OCI-LY7 (cell line): ENCODE data around the gene NTRK1. TPM values are rescaled to one million over a fixed set of nuclear protein-coding genes. Genes with fewer than 3 reads are reported as not detected.

Experiments used
- BruUV-seq: library from RNA; stranded (reverse); fragments of 400-500 nt; replicated peaks from 2 replicates; lab custom pipeline; 2021; lab: Mats Ljungman, UMichigan
- CTCF ChIA-PET: fragments of 300-600 bp; sonication (Branson Sonifier 250); formaldehyde crosslinking; loops from one replicate; lab custom pipeline; 2022; ENCODE audit warnings: antibody characterized with exemption; ENCODE audit not compliant: unreplicated experiment; lab: Charles Lee
- POLR2A ChIA-PET: fragments of 300-600 bp; sonication (Branson Sonifier 250); formaldehyde crosslinking; loops from one replicate; lab custom pipeline; 2022; ENCODE audit warnings: antibody characterized with exemption; lab: Charles Lee
- DNase-seq: peaks from one replicate; pipeline ENCODE4 v3.0.0-alpha.2; 2015; ENCODE audit warnings: low spot score
- H2AFZ ChIP-seq: fragments of 200-600 bp; sonication (generic), shearing (Covaris generic); 2 replicates; pipeline ENCODE4 v1.6.1; 2014; ENCODE audit warnings: mild to moderate bottlenecking, antibody characterized with exemption, low read length, moderate library complexity
- H3K27ac ChIP-seq: fragments of 200-600 bp; sonication (generic); 2 replicates; pipeline ENCODE4 v1.5.1; 2014; ENCODE audit warnings: mixed run types, low read depth, mild to moderate bottlenecking, moderate library complexity, low read length, inconsistent platforms; ENCODE audit not compliant: poor library complexity, severe bottlenecking
- H3K36me3 ChIP-seq: fragments of 200-600 bp; sonication (generic); 2 replicates; pipeline ENCODE4 v1.6.1; 2014; ENCODE audit warnings: mild to moderate bottlenecking, antibody characterized with exemption, low read length, moderate library complexity, mixed read lengths; ENCODE audit not compliant: insufficient read depth
- H3K4me1 ChIP-seq: fragments of 200-600 bp; sonication (generic); 2 replicates; pipeline ENCODE4 v1.5.1; 2014; ENCODE audit warnings: mild to moderate bottlenecking, low read length; ENCODE audit not compliant: insufficient read depth, poor library complexity, severe bottlenecking
- H3K4me2 ChIP-seq: fragments of 200-600 bp; sonication (generic); 2 replicates; pipeline ENCODE4 v1.6.1; 2014; ENCODE audit warnings: mild to moderate bottlenecking, low read length
- H3K4me3 ChIP-seq: fragments of 200-600 bp; sonication (generic); 2 replicates; pipeline ENCODE4 v1.5.1; 2014; ENCODE audit warnings: mild to moderate bottlenecking, low read depth, low read length; ENCODE audit not compliant: poor library complexity, severe bottlenecking
- H3K79me2 ChIP-seq: fragments of 200-600 bp; sonication (generic); 2 replicates; pipeline ENCODE4 v1.6.1; 2016; ENCODE audit warnings: low read depth, mild to moderate bottlenecking, low read length, moderate library complexity, mixed read lengths; ENCODE audit not compliant: insufficient read depth
- H3K9me2 ChIP-seq: fragments of 200-600 bp; sonication (generic); 2 replicates; pipeline ENCODE4 v1.6.1; 2016; ENCODE audit warnings: mild to moderate bottlenecking, low read length, mixed read lengths; ENCODE audit not compliant: insufficient read depth
- H3K9me3 ChIP-seq: fragments of 200-600 bp; sonication (generic); 2 replicates; pipeline ENCODE4 v1.6.1; 2014; ENCODE audit warnings: mild to moderate bottlenecking, mixed run types, low read length, mixed read lengths
- H4K20me1 ChIP-seq: fragments of 200-600 bp; sonication (generic); 2 replicates; pipeline ENCODE4 v1.6.1; 2014; ENCODE audit warnings: mild to moderate bottlenecking, antibody characterized with exemption, low read length, moderate library complexity, mixed read lengths; ENCODE audit not compliant: insufficient read depth
- CTCF ChIP-seq: fragments of 200-600 bp; sonication (generic); conservative IDR thresholded peaks from 2 replicates; pipeline ENCODE4 v1.5.1; 2014; ENCODE audit warnings: mild to moderate bottlenecking, antibody characterized with exemption, low read length, moderate library complexity, mixed read lengths
- EZH2phosphoT487 ChIP-seq: fragments of 200-600 bp; sonication (generic); IDR thresholded peaks from 2 replicates; pipeline ENCODE4 v1.6.1; 2018; ENCODE audit warnings: low read depth, borderline replicate concordance, mild to moderate bottlenecking, mixed run types, antibody characterized with exemption, low read length, moderate library complexity, mixed read lengths
- intact Hi-C: fragments of 100-400 bp; cut with micrococcal nuclease; formaldehyde crosslinking; loops from one replicate; pipeline ENCODE4 v1.10.0; 2022; ENCODE audit not compliant: unreplicated experiment
- total RNA-seq, 2 experiments: library from RNA; depleted of rRNA in 1 of 2; stranded (reverse); fragments of >200 nt in 1 of 2; shearing (Covaris generic) in 1 of 2; gene quantifications; 2 replicates each; pipeline ENCODE4 v1.2.3, GENCODE V29; 2014 to 2022

NTRK1 gene
- total RNA-seq, 2 experiments from 2014 or later: not detected

GRCh38 chr1:156866249-156866909, 5.7 kb downstream of the NTRK1 start:
- Histone ChIP-seq H3K36me3 (no peaks in the 10 kb centered on the region), H3K4me2 (no peak overlapping the region), H3K4me3 (no peak overlapping the region), H3K79me2 (no peaks in the 10 kb centered on the region), H2AFZ (no peak overlapping the region), H4K20me1 (no peaks in the 10 kb centered on the region), H3K9me3 (no peaks in the 10 kb centered on the region), H3K9me2 (no peaks in the 10 kb centered on the region), H3K4me1 (no peaks in the 10 kb centered on the region), H3K27ac (no peak overlapping the region)
- ChIA-PET CTCF (no interaction called here), POLR2A (no interaction called here)
- intact Hi-C loops: no loop called here
- TF ChIP-seq CTCF (no peak), EZH2phosphoT487 (no peak)
- no peak for DNase-seq
- BruUV-seq: no TSS peak

GRCh38 chr1:156868341-156868740, 7.7 kb downstream of the NTRK1 start:
- BruUV-seq: no TSS peak

More at GRCh38 chr1:156868341-156868740, 7.7 kb downstream of the NTRK1 start:
- no peak for DNase-seq
- POLR2A ChIA-PET: no interaction called here
- H2AFZ ChIP-seq: no peak overlapping the region
- H3K36me3 ChIP-seq: no peaks in the 10 kb centered on the region
- TF ChIP-seq CTCF: no peak
- TF ChIP-seq EZH2phosphoT487: no peak
- intact Hi-C loops: no loop called here
- H3K27ac ChIP-seq: no peak overlapping the region
- no peaks in the 10 kb centered on the region for H3K9me2 ChIP-seq
- no peak overlapping the region for H3K4me2 ChIP-seq
- no peaks in the 10 kb centered on the region for H3K4me1 ChIP-seq
- no peaks in the 10 kb centered on the region for H3K9me3 ChIP-seq
- no peaks in the 10 kb centered on the region for H3K79me2 ChIP-seq
- CTCF ChIA-PET: no interaction called here
- H4K20me1 ChIP-seq: no peaks in the 10 kb centered on the region
- H3K4me3 ChIP-seq: no peak overlapping the region
